Suprapubic skin (tissue), 4 donors: Measurements from ENCODE around the gene GAPT. TPM values are rescaled to one million over a fixed set of nuclear protein-coding genes. Genes with fewer than 3 reads are reported as not detected.

Experiments
- DNase-seq, 2 donors: peaks; one replicate each; pipeline ENCODE4 v3.0.0-alpha.2; 2019; ENCODE audit warnings: low spot score in 2 of 2
- H3K27ac ChIP-seq: fragments of 200-600 bp; sonication (generic); one replicate; pipeline ENCODE4 v1.5.1; 2019
- H3K27me3 ChIP-seq: fragments of 200-600 bp; sonication (generic); one replicate; pipeline ENCODE4 v1.5.1; 2019
- H3K36me3 ChIP-seq: fragments of 200-600 bp; sonication (generic); one replicate; pipeline ENCODE4 v1.5.1; 2019
- H3K4me1 ChIP-seq: fragments of 200-600 bp; sonication (generic); one replicate; pipeline ENCODE4 v1.5.1; 2019
- H3K4me3 ChIP-seq: fragments of 200-600 bp; sonication (generic); one replicate; pipeline ENCODE4 v1.5.1; 2019; ENCODE audit warnings: mild to moderate bottlenecking
- H3K9me3 ChIP-seq: fragments of 200-600 bp; sonication (generic); one replicate; pipeline ENCODE4 v1.5.1; 2019
- EP300 ChIP-seq: sonication (generic); formaldehyde crosslinking; IDR thresholded peaks from one replicate; pipeline ENCODE4 v1.6.1; 2017; ENCODE audit warnings: antibody characterized with exemption
- POLR2A ChIP-seq, 2 donors: fragments of 450-650 bp; IDR thresholded peaks; one replicate each; pipeline ENCODE4 v1.6.1; 2017; ENCODE audit warnings: antibody characterized with exemption in 2 of 2, mild to moderate bottlenecking in 2 of 2, moderate library complexity in 2 of 2
- POLR2AphosphoS5 ChIP-seq, 3 donors: sonication (generic); formaldehyde crosslinking; IDR thresholded peaks; one replicate each; pipeline ENCODE4 v1.6.1; 2017; ENCODE audit warnings: antibody characterized with exemption in 3 of 3
- WGBS: methylation state at CpG from one replicate; pipeline ENCODE4 v1.1.5; 2018; 5-methylcytosine and 5-hydroxymethylcytosine counted together
- total RNA-seq, 4 donors: library from RNA; depleted of rRNA; stranded (reverse); fragments of >200 nt; gene quantifications; one replicate each; pipeline ENCODE4 v1.1.0, GENCODE V29; 2016
- TF ChIP-seq, protein P1 (sequence below), 2 donors: fragments of 200-600 bp in 1 of 2; fragments of 450-650 bp in 1 of 2; sonication (generic) in 1 of 2; IDR thresholded peaks; one replicate each; pipeline ENCODE4 v1.5.1; 2016 to 2019; ENCODE audit warnings: antibody characterized with exemption in 2 of 2, mild to moderate bottlenecking in 1 of 2, moderate library complexity in 1 of 2

Gene GAPT
- total RNA-seq, 4 donors from 2014 or later, result 0.42 to 1.4 TPM; not detected in 2

DNA sequence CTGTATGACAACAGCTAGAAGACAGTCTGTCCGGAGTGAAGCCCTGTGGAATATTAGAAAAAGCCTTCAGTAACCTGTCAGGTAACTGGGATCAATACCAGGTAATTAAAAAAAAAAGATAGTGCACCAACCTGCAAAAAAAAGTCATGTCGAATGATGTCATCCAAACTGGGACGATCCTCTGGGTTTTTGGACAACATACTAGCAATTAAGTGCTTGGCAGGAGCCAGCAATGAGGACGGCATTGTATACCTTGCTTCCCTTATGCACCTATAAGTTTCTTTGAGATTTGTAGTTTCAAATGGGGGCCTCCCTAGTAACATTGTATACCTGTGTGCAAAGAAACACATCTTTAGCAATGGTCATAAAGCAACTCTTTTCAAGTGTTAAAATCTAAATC is 34.2 kb upstream of the GAPT start:
- H3K4me3 ChIP-seq, result peak overlapping the region; percentile 75
- no peaks in the 10 kb centered on the region for H3K9me3 ChIP-seq
- TF ChIP-seq POLR2AphosphoS5 (IDR thresholded peaks at IDR 0.05), result no peak
- no peak for TF ChIP-seq EP300
- TF ChIP-seq, protein P1, sequence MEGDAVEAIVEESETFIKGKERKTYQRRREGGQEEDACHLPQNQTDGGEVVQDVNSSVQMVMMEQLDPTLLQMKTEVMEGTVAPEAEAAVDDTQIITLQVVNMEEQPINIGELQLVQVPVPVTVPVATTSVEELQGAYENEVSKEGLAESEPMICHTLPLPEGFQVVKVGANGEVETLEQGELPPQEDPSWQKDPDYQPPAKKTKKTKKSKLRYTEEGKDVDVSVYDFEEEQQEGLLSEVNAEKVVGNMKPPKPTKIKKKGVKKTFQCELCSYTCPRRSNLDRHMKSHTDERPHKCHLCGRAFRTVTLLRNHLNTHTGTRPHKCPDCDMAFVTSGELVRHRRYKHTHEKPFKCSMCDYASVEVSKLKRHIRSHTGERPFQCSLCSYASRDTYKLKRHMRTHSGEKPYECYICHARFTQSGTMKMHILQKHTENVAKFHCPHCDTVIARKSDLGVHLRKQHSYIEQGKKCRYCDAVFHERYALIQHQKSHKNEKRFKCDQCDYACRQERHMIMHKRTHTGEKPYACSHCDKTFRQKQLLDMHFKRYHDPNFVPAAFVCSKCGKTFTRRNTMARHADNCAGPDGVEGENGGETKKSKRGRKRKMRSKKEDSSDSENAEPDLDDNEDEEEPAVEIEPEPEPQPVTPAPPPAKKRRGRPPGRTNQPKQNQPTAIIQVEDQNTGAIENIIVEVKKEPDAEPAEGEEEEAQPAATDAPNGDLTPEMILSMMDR (IDR thresholded peaks at IDR 0.05), result no peak
- TF ChIP-seq POLR2A (IDR thresholded peaks at IDR 0.05), result no peak
- WGBS, result 39% methylated on average over 4 of the region's 4 CpGs
- peak overlapping the region; percentile 12 for H3K27ac ChIP-seq
- DNase-seq, result no peak
- peaks cover 56% of the 10 kb centered on the region for H3K4me1 ChIP-seq
- H3K36me3 ChIP-seq, result peaks cover 26% of the 10 kb centered on the region
- no peaks in the 10 kb centered on the region for H3K27me3 ChIP-seq

DNA sequence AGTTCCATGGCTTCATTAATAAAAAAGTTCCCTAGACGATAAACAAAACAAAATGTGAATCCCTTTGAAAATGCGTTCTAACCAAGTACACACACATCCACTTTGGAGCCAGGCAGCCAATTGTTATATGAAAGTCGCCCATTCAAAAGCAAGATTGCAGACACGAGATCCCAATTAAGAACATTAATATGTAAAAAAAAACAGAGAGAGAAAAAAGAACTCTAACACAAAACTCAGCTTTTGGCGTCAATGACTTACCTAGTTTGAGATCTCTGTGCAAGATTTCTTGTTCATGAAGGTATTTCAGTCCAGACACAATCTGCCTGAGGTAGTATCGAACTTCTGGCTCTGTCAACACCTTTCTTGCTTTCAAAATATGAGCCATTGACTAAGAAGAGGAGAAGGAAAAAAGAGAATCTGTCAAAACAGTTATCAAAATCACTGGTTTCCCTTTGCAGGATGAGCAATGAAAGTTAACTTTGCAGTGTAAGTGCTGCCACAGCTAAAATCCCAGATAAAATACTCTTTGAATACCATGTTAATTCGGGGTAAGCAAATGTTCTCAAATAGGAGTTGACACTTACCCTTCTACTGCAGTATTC is 33.0 kb upstream of the GAPT start:
- peaks cover 26% of the 10 kb centered on the region for H3K36me3 ChIP-seq
- H3K4me3 ChIP-seq, result peak overlapping the region; percentile 75
- no peaks in the 10 kb centered on the region for H3K9me3 ChIP-seq
- DNase-seq, result no peak
- 25% methylated on average over 7 of the region's 7 CpGs for WGBS
- H3K27ac ChIP-seq, result peak overlapping the region; percentile 92
- TF ChIP-seq EP300 (no peak), POLR2AphosphoS5 (IDR thresholded peaks at IDR 0.05) (no peak), POLR2A (IDR thresholded peaks at IDR 0.05) (no peak)
- TF ChIP-seq, protein P1 (IDR thresholded peaks at IDR 0.05), result no peak
- H3K27me3 ChIP-seq, result no peaks in the 10 kb centered on the region
- peaks cover 54% of the 10 kb centered on the region for H3K4me1 ChIP-seq

DNA sequence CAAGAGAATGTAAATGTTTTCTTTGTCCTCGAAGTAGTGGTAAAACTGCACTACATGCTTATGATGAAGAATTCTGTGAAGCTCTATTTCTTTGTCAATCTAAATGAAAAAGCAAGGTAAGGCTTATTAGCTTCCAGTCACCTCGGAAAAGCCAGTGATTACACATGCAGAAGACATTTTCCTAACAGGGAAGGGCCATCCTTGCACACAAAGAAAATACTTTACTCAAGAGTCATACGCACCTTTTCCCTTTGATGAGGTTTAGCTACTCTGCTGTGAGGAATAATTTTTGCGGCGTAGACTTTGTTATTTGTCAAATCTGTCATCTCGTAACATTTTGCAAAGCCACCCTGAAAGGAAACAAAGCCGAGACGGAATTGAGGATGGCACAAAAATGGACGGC is 32.5 kb upstream of the GAPT start:
- 12% methylated on average over 9 of the region's 9 CpGs for WGBS
- no peak for TF ChIP-seq POLR2AphosphoS5 (IDR thresholded peaks at IDR 0.05)
- no peak for TF ChIP-seq POLR2A (IDR thresholded peaks at IDR 0.05)
- TF ChIP-seq EP300, result no peak
- TF ChIP-seq, protein P1 (IDR thresholded peaks at IDR 0.05), result no peak
- H3K36me3 ChIP-seq, result peaks cover 23% of the 10 kb centered on the region
- no peak for DNase-seq
- H3K4me3 ChIP-seq, result peak overlapping the region; percentile 75
- H3K4me1 ChIP-seq, result peaks cover 50% of the 10 kb centered on the region
- peak overlapping the region; percentile 92 for H3K27ac ChIP-seq
- H3K27me3 ChIP-seq, result no peaks in the 10 kb centered on the region
- no peaks in the 10 kb centered on the region for H3K9me3 ChIP-seq

DNA sequence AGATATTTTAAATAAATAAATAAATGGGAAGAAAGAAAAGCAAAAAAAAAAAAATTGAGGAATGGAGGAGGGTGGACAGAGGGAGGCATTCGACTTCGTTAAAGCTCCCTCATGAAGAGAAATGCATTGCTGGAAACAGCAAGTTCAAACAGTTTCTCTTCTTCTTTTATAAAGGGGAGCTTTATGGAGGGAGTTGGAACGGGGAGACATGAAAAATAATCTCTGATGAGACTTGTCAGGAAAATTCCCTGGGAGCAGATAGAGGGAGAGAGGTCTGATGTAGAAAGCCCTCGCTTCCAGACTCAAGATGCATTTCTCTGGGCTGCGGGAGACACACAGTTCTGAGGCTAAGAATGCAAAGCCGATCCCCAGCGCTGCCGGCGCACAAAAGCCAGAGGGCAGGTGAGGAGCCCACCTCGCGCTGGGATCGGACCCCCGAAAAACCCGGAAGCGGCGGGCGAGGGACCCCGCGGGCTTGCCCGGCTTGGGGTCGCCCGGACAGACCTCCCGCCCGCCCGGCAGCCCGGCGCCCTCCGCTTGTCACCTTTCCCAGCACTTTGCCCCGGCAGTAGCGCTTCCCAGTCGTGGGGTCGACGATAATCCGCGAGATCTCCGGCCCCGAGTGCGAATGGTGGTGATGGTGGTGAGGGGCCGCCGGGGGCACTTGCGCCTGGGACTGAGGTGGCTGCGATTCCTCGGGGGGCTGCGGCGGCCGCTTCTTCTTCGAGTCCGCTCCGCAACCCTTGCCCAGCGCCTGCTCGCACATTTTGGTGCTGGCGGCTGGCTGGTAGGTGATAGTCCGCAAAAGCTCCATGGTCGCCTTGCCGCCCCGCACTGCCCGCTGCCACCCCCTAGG is 31.9 kb upstream of the GAPT start:
- no peaks in the 10 kb centered on the region for H3K27me3 ChIP-seq
- peaks cover 43% of the 10 kb centered on the region for H3K4me1 ChIP-seq
- H3K27ac ChIP-seq, result peak overlapping the region; percentile 92
- peak overlapping the region; percentile 75 for H3K4me3 ChIP-seq
- DNase-seq, result peak in 1 of 2 donors; percentile 79
- H3K36me3 ChIP-seq, result peaks cover 17% of the 10 kb centered on the region
- H3K9me3 ChIP-seq, result no peaks in the 10 kb centered on the region
- WGBS, result under 1% methylated on average over 22 of the region's 57 CpGs
- TF ChIP-seq, protein P1 (IDR thresholded peaks at IDR 0.05), result no peak
- TF ChIP-seq POLR2AphosphoS5 (IDR thresholded peaks at IDR 0.05) (no peak), EP300 (no peak), POLR2A (IDR thresholded peaks at IDR 0.05) (no peak)
